OCI-LY7 (cell line): Measurements from ENCODE around the gene AAK1.

Experiments
- EZH2phosphoT487 ChIP-seq: fragments of 200-600 bp; sonication (generic); IDR thresholded peaks from 2 replicates; pipeline ENCODE4 v1.6.1; 2018; ENCODE audit warnings: low read depth, borderline replicate concordance, mild to moderate bottlenecking, mixed run types, antibody characterized with exemption, low read length, moderate library complexity, mixed read lengths
- TF ChIP-seq, protein P1 (sequence below): fragments of 200-600 bp; sonication (generic); conservative IDR thresholded peaks from 2 replicates; pipeline ENCODE4 v1.5.1; 2014; ENCODE audit warnings: mild to moderate bottlenecking, antibody characterized with exemption, low read length, moderate library complexity, mixed read lengths

DNA sequence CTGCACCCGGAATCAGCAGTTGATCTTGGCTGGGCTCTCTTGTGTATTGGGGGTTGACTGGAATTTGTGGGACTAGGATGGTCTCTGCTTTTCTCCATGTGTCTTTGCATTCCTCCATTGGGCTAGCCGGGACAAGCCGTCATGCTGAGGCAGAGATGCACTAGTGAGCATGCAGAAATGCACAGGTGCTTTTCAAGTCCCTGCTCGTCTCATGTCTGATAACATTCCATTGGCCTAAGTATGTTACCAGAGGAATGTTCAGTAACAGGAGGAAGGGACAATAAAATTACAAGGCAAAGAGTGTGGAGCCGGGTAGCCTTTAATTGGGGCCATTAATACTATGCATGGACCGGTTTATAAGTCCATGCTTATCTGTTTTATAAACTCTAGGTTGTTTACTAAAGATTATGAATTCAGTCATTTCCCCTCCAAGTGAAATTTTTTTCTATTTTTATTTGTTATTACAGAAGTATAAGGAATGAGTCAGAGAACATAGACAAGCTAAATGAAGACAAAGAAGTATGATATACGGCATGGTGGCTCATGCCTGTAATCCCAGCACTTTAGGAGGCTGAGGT is 24.4 kb upstream of the AAK1 start:
- TF ChIP-seq, protein P1, sequence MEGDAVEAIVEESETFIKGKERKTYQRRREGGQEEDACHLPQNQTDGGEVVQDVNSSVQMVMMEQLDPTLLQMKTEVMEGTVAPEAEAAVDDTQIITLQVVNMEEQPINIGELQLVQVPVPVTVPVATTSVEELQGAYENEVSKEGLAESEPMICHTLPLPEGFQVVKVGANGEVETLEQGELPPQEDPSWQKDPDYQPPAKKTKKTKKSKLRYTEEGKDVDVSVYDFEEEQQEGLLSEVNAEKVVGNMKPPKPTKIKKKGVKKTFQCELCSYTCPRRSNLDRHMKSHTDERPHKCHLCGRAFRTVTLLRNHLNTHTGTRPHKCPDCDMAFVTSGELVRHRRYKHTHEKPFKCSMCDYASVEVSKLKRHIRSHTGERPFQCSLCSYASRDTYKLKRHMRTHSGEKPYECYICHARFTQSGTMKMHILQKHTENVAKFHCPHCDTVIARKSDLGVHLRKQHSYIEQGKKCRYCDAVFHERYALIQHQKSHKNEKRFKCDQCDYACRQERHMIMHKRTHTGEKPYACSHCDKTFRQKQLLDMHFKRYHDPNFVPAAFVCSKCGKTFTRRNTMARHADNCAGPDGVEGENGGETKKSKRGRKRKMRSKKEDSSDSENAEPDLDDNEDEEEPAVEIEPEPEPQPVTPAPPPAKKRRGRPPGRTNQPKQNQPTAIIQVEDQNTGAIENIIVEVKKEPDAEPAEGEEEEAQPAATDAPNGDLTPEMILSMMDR = no peak
- TF ChIP-seq EZH2phosphoT487 = no peak
